OCI-LY7 (cell line): ENCODE results near the gene SERTAD1.

ENCODE experiments used
- EZH2phosphoT487 ChIP-seq: fragments of 200-600 bp; sonication (generic); IDR thresholded peaks from 2 replicates; pipeline ENCODE4 v1.6.1; 2018; ENCODE audit warnings: low read depth, borderline replicate concordance, mild to moderate bottlenecking, mixed run types, antibody characterized with exemption, low read length, moderate library complexity, mixed read lengths
- TF ChIP-seq, protein P1 (sequence below): fragments of 200-600 bp; sonication (generic); conservative IDR thresholded peaks from 2 replicates; pipeline ENCODE4 v1.5.1; 2014; ENCODE audit warnings: mild to moderate bottlenecking, antibody characterized with exemption, low read length, moderate library complexity, mixed read lengths

DNA sequence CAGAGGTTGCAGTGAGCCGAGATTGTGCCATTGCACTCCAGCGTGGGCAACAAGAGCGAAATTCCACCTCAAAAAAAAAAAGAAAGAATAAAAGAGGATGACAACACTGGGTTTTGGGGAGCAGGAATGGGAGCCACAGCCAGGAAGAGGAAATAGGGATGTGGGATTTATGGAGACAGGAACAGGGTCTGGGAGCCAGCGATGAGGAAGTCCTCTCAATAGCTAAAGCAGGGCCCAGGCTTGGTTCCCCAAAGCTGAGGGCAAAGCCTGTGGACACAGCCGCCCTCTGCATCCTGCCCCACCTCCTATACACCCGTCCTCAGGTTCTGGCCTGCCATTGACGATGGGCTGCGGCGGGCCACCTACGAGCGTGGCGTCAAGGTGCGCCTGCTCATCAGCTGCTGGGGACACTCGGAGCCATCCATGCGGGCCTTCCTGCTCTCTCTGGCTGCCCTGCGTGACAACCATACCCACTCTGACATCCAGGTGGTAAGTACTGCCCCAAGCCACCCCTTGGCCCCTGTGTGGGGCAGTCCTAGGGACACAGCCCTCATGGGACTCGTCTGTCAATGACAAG, 49.4 kb downstream of the SERTAD1 start:
- TF ChIP-seq, protein P1, sequence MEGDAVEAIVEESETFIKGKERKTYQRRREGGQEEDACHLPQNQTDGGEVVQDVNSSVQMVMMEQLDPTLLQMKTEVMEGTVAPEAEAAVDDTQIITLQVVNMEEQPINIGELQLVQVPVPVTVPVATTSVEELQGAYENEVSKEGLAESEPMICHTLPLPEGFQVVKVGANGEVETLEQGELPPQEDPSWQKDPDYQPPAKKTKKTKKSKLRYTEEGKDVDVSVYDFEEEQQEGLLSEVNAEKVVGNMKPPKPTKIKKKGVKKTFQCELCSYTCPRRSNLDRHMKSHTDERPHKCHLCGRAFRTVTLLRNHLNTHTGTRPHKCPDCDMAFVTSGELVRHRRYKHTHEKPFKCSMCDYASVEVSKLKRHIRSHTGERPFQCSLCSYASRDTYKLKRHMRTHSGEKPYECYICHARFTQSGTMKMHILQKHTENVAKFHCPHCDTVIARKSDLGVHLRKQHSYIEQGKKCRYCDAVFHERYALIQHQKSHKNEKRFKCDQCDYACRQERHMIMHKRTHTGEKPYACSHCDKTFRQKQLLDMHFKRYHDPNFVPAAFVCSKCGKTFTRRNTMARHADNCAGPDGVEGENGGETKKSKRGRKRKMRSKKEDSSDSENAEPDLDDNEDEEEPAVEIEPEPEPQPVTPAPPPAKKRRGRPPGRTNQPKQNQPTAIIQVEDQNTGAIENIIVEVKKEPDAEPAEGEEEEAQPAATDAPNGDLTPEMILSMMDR: no peak
- TF ChIP-seq EZH2phosphoT487: no peak
